H1 (cell line): ENCODE data around the gene KCNAB2.

Experiments used
- EZH2 ChIP-seq: fragments of 200-600 bp; sonication (generic); IDR thresholded peaks from 2 replicates; pipeline ENCODE4 v1.7.1; 2012; ENCODE audit warnings: low read depth, mild to moderate bottlenecking, moderate library complexity, low read length, inconsistent platforms; ENCODE audit not compliant: severe bottlenecking
- FOSL1 ChIP-seq: IDR thresholded peaks from 2 replicates; pipeline ENCODE4 v1.6.1; 2011; ENCODE audit warnings: mild to moderate bottlenecking, low read depth, low read length, moderate library complexity; ENCODE audit not compliant: insufficient read depth
- GABPA ChIP-seq: IDR thresholded peaks from 2 replicates; pipeline ENCODE4 v1.6.1; 2011; ENCODE audit warnings: mild to moderate bottlenecking, low read length, moderate library complexity, borderline replicate concordance; ENCODE audit not compliant: insufficient read depth
- KDM1A ChIP-seq: fragments of 200-600, 300-600 bp; sonication (generic); IDR thresholded peaks from 2 replicates; pipeline ENCODE4 v1.7.1; 2016; ENCODE audit warnings: mild to moderate bottlenecking, low read length, borderline replicate concordance
- POLR2AphosphoS5 ChIP-seq: IDR thresholded peaks from 2 replicates; pipeline ENCODE4 v1.6.1; 2011; ENCODE audit warnings: low read depth, low read length
- RNF2 ChIP-seq: fragments of 200-900, 300-1000 bp; sonication (generic); IDR thresholded peaks from 2 replicates; pipeline ENCODE4 v1.7.1; 2016; ENCODE audit warnings: borderline replicate concordance, low read depth, mild to moderate bottlenecking, antibody characterized with exemption, low read length; ENCODE audit not compliant: poor library complexity, severe bottlenecking; ENCODE audit errors: missing control alignments
- SIN3A ChIP-seq, 2 experiments: IDR thresholded peaks in 1 of 2; conservative IDR thresholded peaks in 1 of 2; 2 replicates each; pipeline ENCODE4 v1.6.1; 2011 to 2012; ENCODE audit warnings: low read length in 2 of 2, improper control_type of control experiment in 1 of 2, low read depth in 1 of 2, mild to moderate bottlenecking in 1 of 2
- TF ChIP-seq, protein P1 (sequence below), 3 experiments: IDR thresholded peaks; 1 replicate in 2 of 3; 2 replicates in 1 of 3; pipeline versions ENCODE4 v1.5.1 to v1.6.1; 2011; ENCODE audit warnings: low read length in 3 of 3, mild to moderate bottlenecking in 3 of 3, inconsistent platforms in 2 of 3, low read depth in 1 of 3, moderate library complexity in 1 of 3; ENCODE audit not compliant: insufficient read depth in 1 of 3; ENCODE audit errors: control extremely low read depth in 1 of 3
- TF ChIP-seq, protein P2 (sequence below): fragments of 300-600 bp; sonication (generic); IDR thresholded peaks from 2 replicates; pipeline ENCODE4 v1.7.1; 2012; ENCODE audit warnings: low read length, moderate library complexity, mild to moderate bottlenecking, inconsistent platforms; ENCODE audit not compliant: insufficient replicate concordance

DNA sequence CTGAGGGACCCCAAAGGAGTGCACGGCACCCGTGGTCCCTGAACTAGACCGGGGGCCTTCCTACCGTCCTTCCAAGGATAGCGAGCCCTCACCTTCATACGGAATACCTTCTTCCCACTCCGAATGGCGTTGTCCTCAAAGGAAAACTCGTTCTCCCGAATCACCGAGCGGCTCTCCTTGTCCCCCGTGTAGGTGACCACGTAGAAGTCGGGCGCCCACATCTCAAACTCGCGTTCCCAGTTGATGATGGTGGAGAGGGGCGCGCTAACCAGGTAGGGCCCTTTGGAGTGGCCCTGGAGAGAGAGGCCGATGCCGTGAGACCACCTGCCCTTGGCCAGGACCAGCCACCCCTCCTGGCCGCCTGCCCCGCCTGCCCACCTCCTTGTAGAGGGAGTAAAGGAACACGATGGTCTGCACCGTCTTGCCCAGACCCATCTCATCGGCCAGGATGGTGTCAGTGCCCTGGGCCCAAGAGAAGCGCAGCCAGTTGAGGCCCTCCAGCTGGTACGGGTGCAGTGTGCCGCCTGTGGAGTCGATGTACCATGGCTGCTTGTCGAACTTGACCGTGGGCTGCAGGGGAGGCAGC is 96.4 kb downstream of the KCNAB2 start:
- TF ChIP-seq EZH2 (no peak), POLR2AphosphoS5 (no peak), KDM1A (no peak), FOSL1 (no peak), RNF2 (no peak), SIN3A (conservative IDR thresholded peaks at IDR 0.05 in 1 of 2, IDR thresholded peaks at IDR 0.05 in 1 of 2; ENCODE audit: low read depth in 1 of 2, low read length in 2 of 2) (no peak), GABPA (no peak)
- TF ChIP-seq, protein P1, sequence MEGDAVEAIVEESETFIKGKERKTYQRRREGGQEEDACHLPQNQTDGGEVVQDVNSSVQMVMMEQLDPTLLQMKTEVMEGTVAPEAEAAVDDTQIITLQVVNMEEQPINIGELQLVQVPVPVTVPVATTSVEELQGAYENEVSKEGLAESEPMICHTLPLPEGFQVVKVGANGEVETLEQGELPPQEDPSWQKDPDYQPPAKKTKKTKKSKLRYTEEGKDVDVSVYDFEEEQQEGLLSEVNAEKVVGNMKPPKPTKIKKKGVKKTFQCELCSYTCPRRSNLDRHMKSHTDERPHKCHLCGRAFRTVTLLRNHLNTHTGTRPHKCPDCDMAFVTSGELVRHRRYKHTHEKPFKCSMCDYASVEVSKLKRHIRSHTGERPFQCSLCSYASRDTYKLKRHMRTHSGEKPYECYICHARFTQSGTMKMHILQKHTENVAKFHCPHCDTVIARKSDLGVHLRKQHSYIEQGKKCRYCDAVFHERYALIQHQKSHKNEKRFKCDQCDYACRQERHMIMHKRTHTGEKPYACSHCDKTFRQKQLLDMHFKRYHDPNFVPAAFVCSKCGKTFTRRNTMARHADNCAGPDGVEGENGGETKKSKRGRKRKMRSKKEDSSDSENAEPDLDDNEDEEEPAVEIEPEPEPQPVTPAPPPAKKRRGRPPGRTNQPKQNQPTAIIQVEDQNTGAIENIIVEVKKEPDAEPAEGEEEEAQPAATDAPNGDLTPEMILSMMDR (IDR thresholded peaks at IDR 0.05; ENCODE audit: control extremely low read depth in 1 of 3, insufficient read depth in 1 of 3, low read depth in 1 of 3, low read length in 3 of 3): no peak
- TF ChIP-seq, protein P2, sequence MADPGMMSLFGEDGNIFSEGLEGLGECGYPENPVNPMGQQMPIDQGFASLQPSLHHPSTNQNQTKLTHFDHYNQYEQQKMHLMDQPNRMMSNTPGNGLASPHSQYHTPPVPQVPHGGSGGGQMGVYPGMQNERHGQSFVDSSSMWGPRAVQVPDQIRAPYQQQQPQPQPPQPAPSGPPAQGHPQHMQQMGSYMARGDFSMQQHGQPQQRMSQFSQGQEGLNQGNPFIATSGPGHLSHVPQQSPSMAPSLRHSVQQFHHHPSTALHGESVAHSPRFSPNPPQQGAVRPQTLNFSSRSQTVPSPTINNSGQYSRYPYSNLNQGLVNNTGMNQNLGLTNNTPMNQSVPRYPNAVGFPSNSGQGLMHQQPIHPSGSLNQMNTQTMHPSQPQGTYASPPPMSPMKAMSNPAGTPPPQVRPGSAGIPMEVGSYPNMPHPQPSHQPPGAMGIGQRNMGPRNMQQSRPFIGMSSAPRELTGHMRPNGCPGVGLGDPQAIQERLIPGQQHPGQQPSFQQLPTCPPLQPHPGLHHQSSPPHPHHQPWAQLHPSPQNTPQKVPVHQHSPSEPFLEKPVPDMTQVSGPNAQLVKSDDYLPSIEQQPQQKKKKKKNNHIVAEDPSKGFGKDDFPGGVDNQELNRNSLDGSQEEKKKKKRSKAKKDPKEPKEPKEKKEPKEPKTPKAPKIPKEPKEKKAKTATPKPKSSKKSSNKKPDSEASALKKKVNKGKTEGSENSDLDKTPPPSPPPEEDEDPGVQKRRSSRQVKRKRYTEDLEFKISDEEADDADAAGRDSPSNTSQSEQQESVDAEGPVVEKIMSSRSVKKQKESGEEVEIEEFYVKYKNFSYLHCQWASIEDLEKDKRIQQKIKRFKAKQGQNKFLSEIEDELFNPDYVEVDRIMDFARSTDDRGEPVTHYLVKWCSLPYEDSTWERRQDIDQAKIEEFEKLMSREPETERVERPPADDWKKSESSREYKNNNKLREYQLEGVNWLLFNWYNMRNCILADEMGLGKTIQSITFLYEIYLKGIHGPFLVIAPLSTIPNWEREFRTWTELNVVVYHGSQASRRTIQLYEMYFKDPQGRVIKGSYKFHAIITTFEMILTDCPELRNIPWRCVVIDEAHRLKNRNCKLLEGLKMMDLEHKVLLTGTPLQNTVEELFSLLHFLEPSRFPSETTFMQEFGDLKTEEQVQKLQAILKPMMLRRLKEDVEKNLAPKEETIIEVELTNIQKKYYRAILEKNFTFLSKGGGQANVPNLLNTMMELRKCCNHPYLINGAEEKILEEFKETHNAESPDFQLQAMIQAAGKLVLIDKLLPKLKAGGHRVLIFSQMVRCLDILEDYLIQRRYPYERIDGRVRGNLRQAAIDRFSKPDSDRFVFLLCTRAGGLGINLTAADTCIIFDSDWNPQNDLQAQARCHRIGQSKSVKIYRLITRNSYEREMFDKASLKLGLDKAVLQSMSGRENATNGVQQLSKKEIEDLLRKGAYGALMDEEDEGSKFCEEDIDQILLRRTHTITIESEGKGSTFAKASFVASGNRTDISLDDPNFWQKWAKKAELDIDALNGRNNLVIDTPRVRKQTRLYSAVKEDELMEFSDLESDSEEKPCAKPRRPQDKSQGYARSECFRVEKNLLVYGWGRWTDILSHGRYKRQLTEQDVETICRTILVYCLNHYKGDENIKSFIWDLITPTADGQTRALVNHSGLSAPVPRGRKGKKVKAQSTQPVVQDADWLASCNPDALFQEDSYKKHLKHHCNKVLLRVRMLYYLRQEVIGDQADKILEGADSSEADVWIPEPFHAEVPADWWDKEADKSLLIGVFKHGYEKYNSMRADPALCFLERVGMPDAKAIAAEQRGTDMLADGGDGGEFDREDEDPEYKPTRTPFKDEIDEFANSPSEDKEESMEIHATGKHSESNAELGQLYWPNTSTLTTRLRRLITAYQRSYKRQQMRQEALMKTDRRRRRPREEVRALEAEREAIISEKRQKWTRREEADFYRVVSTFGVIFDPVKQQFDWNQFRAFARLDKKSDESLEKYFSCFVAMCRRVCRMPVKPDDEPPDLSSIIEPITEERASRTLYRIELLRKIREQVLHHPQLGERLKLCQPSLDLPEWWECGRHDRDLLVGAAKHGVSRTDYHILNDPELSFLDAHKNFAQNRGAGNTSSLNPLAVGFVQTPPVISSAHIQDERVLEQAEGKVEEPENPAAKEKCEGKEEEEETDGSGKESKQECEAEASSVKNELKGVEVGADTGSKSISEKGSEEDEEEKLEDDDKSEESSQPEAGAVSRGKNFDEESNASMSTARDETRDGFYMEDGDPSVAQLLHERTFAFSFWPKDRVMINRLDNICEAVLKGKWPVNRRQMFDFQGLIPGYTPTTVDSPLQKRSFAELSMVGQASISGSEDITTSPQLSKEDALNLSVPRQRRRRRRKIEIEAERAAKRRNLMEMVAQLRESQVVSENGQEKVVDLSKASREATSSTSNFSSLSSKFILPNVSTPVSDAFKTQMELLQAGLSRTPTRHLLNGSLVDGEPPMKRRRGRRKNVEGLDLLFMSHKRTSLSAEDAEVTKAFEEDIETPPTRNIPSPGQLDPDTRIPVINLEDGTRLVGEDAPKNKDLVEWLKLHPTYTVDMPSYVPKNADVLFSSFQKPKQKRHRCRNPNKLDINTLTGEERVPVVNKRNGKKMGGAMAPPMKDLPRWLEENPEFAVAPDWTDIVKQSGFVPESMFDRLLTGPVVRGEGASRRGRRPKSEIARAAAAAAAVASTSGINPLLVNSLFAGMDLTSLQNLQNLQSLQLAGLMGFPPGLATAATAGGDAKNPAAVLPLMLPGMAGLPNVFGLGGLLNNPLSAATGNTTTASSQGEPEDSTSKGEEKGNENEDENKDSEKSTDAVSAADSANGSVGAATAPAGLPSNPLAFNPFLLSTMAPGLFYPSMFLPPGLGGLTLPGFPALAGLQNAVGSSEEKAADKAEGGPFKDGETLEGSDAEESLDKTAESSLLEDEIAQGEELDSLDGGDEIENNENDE: no peak
